Midbrain (tissue), 1 donor: ENCODE results near the gene WNT2.
A peak's percentile ranks its signal among the peaks of the same experiment; 100 is the strongest.

ENCODE experiments used
- DNase-seq: peaks from one replicate; lab custom pipeline; 2025; lab: John Stamatoyannopoulos, UW

Gene WNT2

DNA sequence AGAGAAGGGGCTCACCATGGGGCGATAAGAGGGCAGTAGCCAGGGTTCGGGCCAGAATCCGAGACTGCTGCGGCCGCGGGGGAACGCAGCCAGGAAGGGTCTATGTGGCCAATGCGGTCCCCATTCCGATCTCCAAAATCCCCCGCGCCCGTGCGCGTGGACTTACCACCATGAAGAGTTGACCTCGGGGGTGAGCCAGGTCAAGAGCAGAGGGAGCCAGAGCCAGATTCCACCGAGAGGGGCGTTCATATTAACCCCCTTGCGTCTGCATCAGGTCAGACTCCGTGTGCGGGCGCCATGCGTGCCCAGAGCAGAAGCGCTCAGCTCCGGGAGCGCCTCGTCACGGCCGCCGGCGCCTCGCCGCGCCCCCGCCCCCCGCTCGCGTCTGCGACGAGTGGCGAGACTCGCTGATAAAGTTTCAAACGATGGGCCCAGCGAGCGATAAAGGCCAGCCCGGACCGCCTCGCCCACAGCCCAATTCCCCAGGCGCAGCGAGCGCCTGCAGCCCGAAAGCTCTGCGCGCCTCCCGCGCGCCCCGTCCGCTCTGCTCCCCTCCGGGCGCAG is at the start of gene WNT2:
Gene WNT2, minus strand, starts transcription at position 318 of the 564 bp plus-strand sequence. Its CDS starts 69 bp downstream, at position 249.
- no peak for DNase-seq

DNA sequence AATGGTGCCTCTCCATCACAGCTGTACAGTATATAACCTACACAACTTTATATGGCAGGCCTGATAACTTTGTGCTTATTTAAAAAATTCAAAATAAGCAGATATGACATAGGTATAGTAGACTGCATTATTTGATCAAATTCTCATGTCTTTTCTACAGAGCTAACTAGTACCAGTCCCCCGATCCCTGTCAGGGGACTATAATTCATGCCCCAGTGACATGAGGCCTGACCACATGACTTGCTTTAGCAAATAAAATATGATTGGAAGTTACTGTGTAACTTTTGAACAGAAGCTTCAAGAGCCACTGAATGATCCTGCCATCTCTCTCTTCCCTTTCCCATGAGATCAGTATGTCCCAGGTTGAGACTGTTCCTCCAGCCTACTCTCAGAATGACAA is 49.2 kb upstream of the WNT2 start:
- DNase-seq = no peak

DNA sequence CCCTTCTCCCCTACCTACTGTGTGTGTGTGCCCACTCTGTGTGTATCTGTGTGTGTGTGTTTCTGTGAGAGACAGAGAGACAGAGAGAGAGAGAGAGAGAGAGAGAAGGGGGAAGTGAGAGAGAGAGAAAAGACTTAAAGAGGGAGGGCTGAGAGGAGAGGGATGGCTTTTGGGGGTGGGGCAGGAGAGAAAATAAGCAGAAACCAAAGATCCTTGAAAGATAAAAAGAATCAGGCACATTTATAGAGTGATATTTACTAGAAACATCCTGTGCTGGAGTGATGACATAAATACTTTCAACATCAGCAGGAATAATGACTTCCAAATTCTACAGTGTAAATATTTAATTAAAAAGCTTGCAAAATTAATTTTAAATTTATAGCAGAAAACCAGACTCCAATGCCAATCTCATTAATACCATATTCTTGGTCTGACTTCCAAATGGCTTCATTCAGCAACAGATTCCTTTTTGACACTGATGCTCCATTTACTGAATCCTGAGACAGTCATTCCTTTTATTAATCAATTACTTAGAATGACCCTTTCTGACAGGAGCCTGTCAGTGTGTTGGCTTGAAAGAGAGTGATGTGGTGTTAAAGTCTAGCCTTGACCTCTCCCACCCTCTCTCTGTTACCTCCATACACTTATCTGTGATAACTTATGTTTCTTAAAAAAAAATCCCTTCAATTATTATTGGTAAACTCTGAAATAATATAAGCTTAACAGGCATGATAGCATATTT is 41.7 kb upstream of the WNT2 start:
- no peak for DNase-seq

DNA sequence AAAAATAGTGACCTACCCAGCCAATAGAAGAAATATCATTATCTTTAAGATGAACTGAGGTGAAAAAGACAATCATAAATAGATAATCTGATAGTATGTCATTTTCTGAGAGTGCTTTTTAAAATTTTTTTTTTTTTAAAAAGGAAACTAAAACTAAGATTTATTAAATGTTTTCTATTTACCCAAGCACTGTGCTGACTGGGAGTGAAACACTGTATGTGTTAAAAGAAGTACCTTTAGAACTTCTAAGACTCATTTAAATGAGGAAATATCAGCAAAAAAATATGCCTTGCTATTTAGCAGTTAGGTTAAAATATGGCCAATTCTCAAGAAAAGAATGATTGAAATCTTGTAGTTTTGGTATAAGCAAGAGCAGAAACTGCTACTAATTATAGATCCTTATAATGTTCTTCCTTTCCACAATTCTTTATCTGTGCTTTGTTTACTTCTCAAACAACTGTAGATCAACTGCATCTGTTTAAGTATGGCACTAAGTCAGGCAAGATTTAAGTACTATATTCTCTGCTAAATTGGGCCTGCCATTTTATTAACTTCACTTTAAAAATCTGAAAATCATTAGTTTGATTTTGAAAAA is 39.5 kb upstream of the WNT2 start:
- no peak for DNase-seq

DNA sequence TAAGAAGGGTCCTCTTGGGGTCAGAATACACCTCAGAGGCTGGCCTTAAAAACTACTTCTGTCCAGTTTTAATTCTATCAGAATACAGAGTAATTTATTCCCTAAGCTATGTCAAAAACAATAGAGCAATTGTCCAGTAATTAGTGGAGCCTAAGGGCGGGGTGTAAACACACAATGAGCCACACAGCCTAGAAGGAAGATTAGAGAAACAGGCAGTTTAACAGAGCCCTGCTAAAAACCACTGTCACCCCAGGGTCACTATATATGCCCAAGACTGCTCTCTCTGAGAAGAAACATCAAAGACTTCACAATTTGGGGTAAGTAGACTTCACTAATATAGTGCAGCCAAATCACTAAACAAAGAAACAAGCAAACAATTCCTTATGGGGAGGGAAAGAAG is 27.2 kb upstream of the WNT2 start:
- DNase-seq = peak; percentile 55

DNA sequence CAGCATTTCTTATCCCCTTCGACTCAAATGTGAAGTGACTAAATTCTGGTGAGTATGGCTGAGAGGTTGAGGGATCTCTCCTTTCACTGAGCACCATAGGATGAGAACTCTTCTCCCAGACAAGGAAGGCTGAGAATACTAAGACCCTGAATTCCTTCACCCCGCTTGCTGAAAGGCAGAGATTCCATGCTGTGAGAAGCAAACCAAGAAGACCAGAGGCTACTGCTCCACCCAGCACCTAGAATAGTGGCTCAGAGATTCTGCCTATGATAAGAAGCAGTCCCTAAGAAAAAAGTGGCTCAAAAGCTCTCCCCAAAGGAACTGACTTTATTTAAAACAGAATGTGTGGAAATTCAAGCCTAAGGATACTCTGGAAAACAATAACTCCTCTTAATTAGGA is 26.7 kb upstream of the WNT2 start:
- peak; percentile 28 for DNase-seq

DNA sequence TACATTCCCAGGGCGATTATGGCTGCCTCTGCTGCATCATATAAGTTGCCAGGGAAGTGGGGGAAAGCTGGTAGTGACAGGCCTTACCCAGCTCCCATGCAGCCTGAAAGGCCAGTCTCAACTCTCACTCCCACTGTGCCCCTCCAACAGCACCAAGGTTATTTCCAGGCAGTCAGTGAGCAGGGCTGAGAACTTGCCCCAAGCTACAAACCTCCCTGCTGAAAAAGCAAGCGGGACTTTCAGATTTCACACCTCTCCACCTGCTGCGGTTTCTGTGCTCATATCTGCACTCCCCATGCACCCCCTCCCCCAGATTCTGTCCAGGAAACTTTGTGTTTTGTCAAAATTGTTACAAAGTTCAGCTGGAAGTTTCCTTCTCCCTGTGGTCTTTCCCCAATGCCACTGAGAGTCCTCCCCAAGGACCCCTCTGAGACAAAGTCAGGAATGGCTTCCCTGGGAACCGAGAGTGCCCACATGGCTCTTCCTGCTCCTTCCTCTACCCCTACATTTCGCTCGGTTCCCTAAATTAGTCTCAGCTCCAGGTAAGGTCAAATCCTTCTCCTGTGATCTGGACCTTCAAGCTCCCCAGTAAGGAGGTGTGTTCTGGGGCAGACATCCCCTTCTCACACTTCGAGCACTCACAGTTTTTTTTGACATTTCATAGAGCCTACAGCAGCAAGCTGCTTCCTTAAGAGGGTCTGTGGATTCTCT is 25.3 kb upstream of the WNT2 start:
- DNase-seq = no peak

DNA sequence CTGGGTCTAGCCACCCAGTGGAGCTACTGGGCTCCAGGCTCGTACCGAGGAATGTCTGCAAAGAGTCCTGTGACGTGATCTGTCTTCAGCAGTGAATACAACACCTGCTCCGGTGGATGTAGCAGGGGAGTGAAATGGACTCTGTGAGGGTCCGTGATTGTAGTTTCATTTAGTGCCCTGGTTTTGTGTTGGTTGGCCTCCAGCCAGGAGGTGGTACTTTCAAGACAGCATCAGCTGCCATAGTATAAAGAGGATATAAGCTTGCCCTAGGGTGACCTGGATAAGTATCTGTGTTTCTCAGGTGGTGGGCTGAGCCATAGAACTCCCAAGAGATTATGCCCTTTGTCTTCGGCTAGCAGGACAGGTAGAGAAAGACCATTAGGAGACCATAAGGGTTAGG is 24.6 kb upstream of the WNT2 start:
- no peak for DNase-seq

DNA sequence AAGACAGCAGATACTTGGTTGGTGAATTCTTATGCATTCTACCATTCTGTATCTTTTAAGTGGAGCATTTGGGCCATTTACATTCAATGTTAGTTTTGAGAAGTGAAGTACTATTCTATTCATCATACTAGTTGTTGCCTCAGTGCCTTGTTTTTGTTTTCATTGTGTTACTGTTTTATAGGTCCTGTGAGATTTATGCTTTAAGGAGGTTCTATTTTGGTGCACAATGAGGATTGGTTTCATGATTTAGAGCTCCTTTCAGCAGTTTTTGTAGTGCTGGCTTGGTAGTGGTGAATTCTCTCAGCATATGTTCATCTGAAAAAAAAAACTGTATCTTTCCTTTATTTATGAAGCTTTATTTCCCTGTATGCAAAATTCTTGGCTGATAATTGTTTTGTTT is 23.3 kb upstream of the WNT2 start:
- DNase-seq = no peak

DNA sequence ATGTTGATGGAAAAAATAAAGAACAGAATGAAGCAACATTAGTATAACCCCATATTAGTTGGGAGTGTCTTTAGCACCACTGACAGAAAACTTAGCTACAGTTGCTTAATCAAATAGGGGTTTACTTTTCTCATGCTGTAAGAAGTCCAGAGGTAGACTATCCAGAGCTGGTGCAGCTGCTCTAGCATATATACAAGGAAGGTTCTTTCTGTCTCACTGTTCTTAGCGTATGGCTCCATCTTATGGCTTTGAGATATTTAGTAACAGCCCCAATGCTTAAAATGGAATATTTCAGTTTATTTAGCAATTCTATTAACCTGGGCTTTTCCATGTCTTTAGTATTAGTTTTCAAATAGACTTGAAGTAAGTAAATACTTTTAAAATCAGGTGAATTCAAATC is 15.2 kb upstream of the WNT2 start:
- no peak for DNase-seq

DNA sequence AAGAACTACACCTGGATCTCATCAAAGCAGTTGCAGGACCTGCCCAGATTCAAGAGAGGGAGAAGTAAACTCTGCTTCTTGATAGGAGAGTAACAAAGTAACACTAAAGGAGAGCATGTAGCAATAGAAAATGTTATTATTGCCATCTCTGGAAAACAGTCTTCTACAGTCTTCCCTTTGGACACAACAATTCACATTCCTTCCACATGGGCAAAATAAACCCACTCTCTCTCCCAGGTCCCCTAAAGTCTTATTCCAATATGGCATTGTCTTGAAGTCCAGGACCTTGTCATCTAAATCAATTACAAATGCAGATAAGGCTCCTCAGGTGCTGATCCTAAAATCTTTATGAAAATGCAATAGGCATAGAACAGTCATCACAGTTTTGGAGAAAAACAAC is 10.3 kb upstream of the WNT2 start:
- no peak for DNase-seq

DNA sequence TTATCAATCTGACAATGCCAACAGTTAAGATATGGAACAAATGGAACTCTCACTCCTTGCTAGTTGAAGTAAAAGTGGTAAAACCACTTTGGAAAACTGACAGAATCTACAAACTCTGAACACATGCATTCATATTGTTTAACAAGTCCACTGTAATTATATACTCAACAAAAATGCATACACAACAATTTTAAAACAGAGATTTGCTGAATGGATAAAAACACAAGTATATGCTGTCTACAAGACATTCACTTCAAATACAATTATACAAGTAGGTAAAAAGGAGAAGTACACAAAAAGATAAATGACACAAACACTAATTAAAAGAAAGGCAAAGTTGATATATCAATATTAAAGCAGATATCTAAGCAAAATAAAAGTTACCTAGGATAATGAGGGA is 9.2 kb upstream of the WNT2 start:
- DNase-seq = no peak

DNA sequence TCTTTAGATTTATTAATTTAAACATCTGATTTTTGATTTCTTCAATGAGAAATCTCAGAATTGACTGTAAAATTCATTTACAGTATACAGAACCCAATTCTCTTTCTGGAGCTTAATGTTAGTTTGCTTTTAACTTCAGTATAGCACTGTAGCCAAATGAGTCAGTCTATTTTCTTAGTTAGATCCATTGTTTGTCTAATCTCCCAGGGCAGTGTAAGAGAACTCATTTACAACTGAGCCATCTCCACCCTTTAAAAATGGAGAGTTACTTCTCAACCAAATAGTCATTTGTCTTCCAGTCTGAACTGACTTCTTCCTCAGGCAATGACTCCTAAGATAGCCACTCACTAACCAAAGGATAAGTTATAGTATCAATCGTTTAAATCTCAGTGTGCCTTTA is 3.0 kb upstream of the WNT2 start:
- no peak for DNase-seq

DNA sequence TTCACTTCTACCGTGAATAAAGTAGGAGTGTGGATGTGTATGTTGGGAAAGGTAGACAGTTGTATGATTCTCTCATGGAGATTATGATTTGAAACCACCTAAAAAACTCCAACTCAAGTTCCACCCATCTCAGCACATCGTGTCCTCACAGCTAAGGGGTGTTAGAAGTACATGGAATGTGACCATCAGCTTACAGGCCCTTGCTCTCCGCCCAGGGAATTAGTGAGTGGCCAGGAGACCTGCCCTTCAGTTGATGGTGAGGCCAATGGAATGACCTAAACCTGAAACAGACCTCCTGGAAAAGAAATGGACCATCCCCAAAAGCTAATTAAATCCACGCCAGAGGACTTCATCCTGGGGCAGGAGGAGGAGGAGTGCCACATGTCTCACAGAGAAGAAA is 2.1 kb upstream of the WNT2 start:
- no peak for DNase-seq

DNA sequence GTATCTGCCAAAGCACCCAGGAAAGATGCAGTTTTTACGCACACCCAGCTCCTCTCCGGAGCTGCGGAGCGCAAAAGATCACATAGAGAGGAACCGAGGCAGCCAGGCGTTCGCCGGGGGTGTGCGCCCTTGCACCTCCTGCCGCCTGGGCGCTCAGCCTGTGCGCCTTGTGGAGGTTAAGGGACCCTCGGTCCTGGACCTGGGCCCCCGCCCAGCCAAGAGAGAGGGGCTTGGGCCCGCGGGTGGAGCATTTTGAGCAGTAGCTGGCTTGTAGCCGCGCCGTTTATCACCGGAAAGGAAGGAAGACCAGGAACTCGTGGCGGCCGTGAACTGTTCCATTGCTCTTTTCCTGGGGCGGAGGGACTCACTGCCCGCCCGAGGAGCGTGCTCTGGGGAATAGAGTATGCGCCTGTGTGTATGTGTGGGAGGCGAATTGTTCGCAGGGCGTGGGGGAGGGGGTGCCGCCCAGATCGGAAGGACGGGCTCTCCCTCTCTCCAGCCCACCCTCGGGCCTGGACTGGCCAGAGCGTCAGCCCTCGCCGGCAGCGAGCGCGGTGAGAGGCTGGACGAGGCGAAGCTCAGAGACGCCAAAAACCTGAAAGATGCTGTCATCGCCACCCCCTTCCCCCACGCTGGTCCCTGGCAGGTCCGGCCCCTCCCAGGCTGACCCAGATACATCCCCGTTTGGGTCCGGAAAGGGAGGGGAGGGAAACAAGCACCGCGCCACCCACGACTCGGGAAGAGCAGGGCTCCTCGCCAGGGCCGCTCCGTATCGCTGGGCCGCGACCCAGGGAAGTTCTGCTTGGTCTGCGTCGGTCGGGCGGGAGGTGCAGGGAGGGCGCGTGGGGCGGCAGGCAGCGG is 1.2 kb upstream of the WNT2 start:
- DNase-seq = no peak

DNA sequence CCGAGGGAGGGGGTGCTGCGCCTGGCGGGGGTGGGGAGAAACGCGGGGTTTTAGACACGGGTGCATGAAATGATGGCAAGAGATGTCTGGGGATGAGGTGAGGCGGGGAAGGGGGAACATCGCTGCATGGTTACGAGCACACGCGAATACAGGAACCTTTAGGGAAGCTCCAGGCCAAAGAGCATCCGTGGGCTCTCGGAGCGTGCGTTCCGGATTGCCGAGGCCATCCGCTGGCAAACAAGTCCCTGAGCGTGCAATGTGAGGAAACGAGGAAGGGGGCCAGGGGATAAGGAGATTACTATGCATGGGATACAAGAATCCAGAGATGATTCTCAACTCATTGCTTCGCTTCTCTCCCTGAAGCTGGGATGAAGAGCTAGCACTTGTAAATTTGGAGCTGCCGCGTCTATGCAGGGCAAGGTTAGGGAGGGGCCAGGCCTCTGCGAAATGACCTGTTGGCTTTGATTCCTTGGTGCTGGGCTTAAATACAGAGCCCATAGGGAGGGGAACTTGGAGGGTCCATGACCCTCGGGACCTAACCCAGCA is 520 bp upstream of the WNT2 start:
- DNase-seq = no peak

DNA sequence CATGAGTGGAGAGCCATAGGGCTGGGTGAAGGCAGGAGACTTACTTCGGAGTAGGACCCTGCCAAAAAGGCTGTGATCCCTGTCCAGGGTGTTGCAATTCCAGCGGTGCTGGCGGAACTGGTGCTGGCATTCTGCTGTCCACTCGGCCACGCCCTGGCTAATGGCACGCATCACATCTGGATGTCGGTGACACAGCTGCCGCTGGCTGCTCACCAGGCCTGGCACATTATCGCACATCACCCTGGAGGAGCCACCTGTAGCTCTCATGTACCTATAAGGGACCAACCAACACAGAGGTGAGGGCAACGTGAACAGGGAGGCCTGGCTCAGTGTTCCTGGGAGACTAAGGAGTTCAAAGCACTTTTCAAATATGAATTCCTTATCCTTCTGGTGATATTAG is 2.3 kb downstream of the WNT2 start:
- DNase-seq = no peak

DNA sequence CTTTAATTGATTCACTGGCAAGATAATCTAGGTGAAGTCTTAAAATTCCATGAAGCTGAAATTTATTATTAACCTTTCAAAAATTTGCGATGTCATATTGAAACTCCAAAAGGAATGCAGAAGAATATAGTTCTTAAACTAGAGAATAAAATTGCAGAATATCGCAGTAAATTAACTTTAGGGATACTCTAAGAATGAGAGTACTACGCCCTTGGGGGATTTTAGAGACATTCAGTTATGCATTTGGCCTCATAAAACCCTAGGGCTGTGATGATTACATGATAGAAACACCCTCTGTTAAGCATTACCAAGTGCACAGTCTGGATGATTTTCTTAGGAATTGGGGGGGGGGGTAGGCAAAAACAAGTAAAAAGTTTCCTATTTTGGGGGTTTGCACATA is 3.7 kb downstream of the WNT2 start:
- no peak for DNase-seq

DNA sequence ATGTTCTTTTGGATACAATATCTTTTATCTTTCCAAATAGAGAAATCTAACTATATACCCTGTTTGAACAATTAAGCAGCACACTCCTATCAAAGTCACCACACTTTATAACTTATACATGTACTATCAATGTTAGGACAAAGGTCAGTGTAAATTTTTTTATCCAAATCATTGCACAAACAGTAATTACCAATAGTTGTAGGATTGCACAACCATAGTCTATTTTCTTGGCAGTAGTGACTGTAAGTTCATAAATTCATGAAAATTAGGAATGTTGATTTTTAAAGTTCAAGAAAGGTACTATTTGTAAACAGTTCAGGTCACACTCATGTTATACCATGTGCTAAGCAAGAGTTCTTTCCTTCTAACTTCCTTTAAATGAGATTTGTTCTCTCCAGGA is 9.3 kb downstream of the WNT2 start:
- no peak for DNase-seq

DNA sequence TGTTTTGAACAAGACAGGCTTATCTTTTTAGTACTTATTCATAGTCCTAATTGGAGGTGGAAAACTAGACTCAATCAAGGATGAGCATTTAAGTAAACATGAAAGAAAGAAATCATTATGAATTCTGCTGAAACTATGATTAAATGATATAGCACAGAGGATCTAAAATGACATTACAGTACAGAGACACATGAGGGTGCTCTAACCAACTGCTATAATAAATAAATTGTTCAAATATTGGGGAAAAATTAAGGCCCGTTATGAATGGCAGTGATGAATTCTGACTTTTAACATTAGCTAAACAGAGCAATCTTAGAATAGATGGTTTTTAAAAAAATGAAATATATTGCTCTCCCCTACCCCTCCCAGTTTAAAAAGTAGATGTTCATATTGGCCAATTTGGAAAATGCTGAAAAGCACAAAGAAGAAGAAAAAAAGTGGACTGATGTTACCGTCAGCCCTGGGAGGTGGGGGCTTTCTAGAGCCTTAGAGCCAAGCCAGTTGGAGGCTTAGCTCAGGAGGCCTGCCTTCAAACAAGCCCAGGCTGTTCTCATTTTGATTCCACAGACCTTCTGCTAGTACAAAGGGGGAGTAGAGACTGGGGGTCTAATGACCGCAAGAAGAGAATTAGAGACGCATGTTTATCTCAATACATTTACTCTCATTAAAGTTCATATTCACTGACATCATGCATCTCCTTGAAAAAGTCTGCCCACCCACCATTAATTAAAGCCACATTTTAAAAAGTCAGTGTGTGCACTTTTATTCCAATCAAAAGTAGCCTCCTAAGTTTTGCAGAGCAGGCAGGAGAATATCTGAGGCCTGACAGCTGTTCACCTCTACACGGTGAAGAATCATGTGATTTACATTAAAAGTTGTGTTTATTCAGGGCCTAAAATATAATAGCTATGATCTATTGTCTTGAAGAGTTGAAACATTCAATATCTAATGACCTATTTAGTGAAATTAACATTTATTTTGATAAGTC is 10.0 kb downstream of the WNT2 start:
- DNase-seq = no peak

DNA sequence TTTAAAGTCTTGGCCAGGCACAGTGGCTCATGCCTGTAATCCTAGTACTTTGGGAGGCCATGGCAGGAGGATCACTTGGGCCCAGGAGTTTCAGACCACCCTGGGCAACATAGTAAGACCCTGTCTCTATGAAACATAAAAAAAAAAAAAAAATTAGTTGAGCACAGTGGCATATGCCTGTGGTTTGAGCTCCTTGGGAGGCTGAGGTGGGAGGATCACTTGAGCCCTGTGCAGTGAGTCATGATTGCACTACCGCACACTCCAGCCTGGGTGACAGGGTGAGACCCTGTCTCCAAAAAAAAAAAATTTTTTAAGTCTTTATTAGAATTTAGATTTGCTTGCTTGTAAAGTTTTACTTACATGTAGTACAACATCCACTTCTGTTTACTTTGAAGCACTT is 14.0 kb downstream of the WNT2 start:
- no peak for DNase-seq
